HG03159 (cell line): ENCODE measurements around the gene RASD1.
A peak's percentile ranks its signal among the peaks of the same experiment; 100 is the strongest.
"Not testable (repeated sequence)": the region's sequence is repeated elsewhere in the genome, so short reads cannot be mapped to it uniquely, and the experiment has no call there.

Experiments used
- ATAC-seq: cut with Tn5 transposase; IDR thresholded peaks from one replicate; pipeline ENCODE4 v1.9.1; 2021; ENCODE audit warnings: mild to moderate bottlenecking, moderate library complexity; ENCODE audit not compliant: unreplicated experiment

The RASD1 gene

GRCh38 chr17:17479209-17479608, 17.0 kb downstream of the RASD1 start:
- no peak for ATAC-seq

- ATAC-seq: peak; percentile 86
These were observed 19.2 kb downstream of the RASD1 start, which contains the start of gene MED9 for GRCh38 chr17:17476865-17477467. TSS of gene MED9 (plus strand) at chr17:17477000. CDS start at chr17:17477042, 42 bp downstream.

- ATAC-seq: no peak
These were observed 21.9 kb downstream of the RASD1 start for GRCh38 chr17:17474341-17474740.

- ATAC-seq: no peak
These were observed 23.8 kb downstream of the RASD1 start for GRCh38 chr17:17472333-17472920.

GRCh38 chr17:17469996-17470395, 26.2 kb downstream of the RASD1 start:
- ATAC-seq: no peak

GRCh38 chr17:17469358-17469757, 26.8 kb downstream of the RASD1 start:
- no peak for ATAC-seq

GRCh38 chr17:17468217-17469010, 27.8 kb downstream of the RASD1 start:
- no peak for ATAC-seq

GRCh38 chr17:17467720-17468119, 28.5 kb downstream of the RASD1 start:
- ATAC-seq: no peak

GRCh38 chr17:17467016-17467415, 29.2 kb downstream of the RASD1 start:
- no peak for ATAC-seq

GRCh38 chr17:17466511-17466910, 29.7 kb downstream of the RASD1 start:
- ATAC-seq: no peak

GRCh38 chr17:17465878-17466277, 30.3 kb downstream of the RASD1 start:
- ATAC-seq: not testable (repeated sequence)

- ATAC-seq: no peak
These were observed 32.4 kb downstream of the RASD1 start for GRCh38 chr17:17463821-17464220.

GRCh38 chr17:17462048-17462824, 34.0 kb downstream of the RASD1 start:
- ATAC-seq: no peak

- no peak for ATAC-seq
These were observed 36.2 kb downstream of the RASD1 start for GRCh38 chr17:17460038-17460437.

GRCh38 chr17:17457680-17458079, 38.5 kb downstream of the RASD1 start:
- ATAC-seq: no peak

- ATAC-seq: no peak
These were observed 39.9 kb downstream of the RASD1 start for GRCh38 chr17:17456251-17456650.

GRCh38 chr17:17455173-17455572, 41.0 kb downstream of the RASD1 start:
- ATAC-seq: no peak

GRCh38 chr17:17454700-17455099, 41.5 kb downstream of the RASD1 start:
- not testable (repeated sequence) for ATAC-seq

GRCh38 chr17:17454276-17454675, 41.9 kb downstream of the RASD1 start:
- ATAC-seq: no peak

GRCh38 chr17:17453088-17453487, 43.1 kb downstream of the RASD1 start:
- no peak for ATAC-seq

- ATAC-seq: no peak
These were observed 47.5 kb downstream of the RASD1 start for GRCh38 chr17:17448723-17449122.
